Esophagus muscularis mucosa (tissue), 3 donors: ENCODE data around the gene TAF11L9.
"Not testable (repeated sequence)": the region's sequence is repeated elsewhere in the genome, so short reads cannot be mapped to it uniquely, and the experiment has no call there.

Experiments
- CTCF ChIP-seq, 3 experiments: fragments of 200-600 bp in 2 of 3; fragments of 450-650 bp in 1 of 3; sonication (generic) in 2 of 3; IDR thresholded peaks; one replicate each; pipeline ENCODE4 v1.5.1; 2017 to 2019; ENCODE audit warnings: antibody characterized with exemption in 3 of 3, mild to moderate bottlenecking in 2 of 3, moderate library complexity in 1 of 3
- POLR2A ChIP-seq: fragments of 450-650 bp; IDR thresholded peaks from one replicate; pipeline ENCODE4 v1.6.1; 2017; ENCODE audit warnings: antibody characterized with exemption, moderate library complexity, mild to moderate bottlenecking, low read depth

DNA sequence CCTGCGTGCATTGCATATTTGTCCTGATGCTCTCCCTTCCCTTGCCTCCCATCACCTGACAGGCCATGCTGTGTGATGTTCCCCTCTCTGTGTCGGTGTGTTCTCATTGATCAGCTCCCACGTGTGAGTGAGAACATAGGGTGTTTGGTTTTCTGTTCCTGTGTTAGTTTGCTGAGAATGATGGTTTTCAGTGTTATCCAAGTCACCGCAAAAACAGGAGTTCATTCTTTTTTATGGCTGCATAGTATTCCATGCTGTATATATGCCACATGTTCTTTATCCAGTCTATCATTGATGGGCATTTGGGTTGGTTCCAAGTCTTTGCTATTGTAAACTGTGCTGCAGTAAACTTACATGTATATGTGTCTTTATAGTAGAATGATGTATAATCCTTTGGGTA, 13.3 kb upstream of the TAF11L9 start:
- not testable (repeated sequence) for TF ChIP-seq CTCF (IDR thresholded peaks at IDR 0.05); POLR2A
